GM19463 (cell line): ENCODE data around the gene MSANTD4.
"Not testable (repeated sequence)": the region's sequence is repeated elsewhere in the genome, so short reads cannot be mapped to it uniquely, and the experiment has no call there.

Experiments used
- ATAC-seq: cut with Tn5 transposase; IDR thresholded peaks from one replicate; pipeline ENCODE4 v1.9.1; 2021; ENCODE audit warnings: mild to moderate bottlenecking, moderate library complexity; ENCODE audit not compliant: unreplicated experiment

The MSANTD4 gene

DNA sequence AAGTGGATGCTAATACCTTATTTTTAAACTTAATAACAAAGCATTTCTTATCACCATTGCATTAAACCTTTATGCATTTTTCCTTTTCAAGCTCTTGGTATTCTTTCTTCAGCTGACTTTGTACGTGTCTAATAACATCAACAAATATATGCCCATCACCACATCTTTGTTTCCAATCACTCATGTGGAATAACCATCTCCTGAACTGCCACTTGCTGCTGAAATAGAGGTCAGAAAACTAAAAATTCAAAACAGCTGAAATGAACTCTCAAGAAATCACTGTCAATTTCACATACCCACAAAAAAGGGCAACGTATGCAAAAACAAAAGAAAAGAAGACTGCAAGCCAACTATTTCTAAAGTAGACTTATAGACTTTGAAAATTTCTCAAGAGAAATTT, 7.4 kb downstream of the MSANTD4 start:
- ATAC-seq, result no peak

DNA sequence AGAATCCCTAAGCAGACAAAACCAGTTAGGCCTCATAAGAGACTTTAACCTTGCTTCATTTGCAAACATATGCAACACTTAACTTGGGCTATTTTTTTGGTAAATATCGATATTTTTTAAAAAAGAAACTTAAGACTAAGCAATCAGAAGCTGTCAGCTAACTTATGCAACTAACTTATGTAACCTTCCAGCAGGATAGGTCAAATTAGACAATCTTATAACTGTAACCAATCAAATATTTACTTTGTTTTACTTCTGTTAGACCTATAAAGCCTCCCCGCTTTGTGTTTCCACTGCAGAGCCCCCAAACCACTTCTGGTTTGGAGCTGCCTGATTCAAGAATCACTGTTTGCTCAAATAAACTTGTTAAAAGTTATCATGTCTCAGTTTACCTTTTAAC, 8.0 kb downstream of the MSANTD4 start:
- no peak for ATAC-seq

GRCh38 chr11:106012744-106013143, 9.3 kb downstream of the MSANTD4 start:
- ATAC-seq, result no peak

- no peak for ATAC-seq
Measured at GRCh38 chr11:106011481-106011880, 10.6 kb downstream of the MSANTD4 start.

- ATAC-seq, result not testable (repeated sequence)
Measured at GRCh38 chr11:106003094-106003493, 18.9 kb downstream of the MSANTD4 start.

DNA sequence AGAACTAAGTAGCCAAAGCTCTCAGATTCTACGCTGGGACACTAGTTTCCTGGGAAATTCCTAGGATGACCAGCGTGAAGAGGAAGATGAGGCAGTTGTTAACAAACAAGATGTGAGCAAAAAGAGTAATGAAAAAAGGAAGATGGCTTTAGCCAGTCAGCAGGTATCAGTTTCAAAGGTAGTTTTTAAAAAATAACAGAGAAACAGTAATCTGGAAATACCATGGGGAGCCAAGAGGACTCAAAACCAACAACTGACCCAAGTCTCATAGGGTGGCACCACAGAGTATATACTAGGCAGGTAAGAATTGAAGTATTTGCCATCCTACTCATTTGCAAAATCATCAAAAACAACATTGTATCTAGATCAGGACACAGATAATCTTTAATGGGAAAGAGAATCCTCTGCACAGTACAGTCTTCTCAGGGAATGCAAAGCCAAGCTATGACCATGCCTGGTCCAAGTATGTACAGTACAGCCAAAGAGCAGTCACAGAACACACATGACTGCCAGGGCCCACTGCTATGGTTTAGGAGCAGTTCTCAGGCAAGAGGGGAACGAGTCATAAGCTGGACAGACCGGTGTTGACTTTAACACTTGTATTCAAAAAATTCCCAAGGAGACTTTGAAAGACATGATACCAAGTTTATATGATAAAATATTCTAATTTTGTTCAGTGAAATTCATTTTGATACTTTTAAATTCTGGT, 20.6 kb downstream of the MSANTD4 start:
- ATAC-seq, result peak; percentile 46

DNA sequence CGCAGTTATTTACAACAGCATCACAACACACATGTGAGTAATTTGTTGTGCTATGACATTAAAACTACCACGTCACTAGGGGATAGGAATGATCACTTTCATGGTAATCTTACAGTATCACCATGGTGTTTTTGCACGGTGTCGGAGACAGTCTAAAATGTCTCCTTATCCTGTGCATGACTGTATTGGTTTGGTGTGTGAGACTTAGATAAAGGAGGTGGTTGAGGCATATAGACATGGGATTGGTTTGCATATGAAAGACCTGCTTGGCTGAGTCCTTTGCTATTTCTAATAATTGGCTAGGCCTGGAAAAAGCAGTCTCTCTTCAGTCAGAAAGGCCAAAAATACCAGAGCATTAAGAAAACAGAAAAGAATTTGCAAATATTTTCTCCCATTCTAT, 30.2 kb downstream of the MSANTD4 start:
- ATAC-seq, result no peak

DNA sequence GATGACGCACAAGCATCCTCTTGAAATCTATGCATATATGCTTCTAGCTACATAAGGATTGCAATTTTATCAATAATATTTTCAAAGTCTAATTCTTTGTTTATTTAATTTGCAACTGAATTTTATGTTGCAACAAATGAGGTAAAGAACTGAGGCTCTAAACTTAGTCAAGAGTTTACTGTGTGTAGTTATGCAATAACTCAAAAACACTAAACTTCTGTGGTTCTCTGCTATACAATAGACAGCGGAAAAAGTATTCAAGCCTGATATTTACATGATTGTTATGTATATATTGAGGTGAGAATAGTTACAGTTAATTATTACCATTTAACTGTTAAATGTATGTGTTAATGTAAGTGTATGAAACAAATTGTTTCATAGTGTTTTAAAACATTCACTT, 32.9 kb downstream of the MSANTD4 start:
- no peak for ATAC-seq

GRCh38 chr11:105988197-105988596, 33.8 kb downstream of the MSANTD4 start:
- no peak for ATAC-seq

GRCh38 chr11:105986554-105986953, 35.5 kb downstream of the MSANTD4 start:
- peak; percentile 65 for ATAC-seq

DNA sequence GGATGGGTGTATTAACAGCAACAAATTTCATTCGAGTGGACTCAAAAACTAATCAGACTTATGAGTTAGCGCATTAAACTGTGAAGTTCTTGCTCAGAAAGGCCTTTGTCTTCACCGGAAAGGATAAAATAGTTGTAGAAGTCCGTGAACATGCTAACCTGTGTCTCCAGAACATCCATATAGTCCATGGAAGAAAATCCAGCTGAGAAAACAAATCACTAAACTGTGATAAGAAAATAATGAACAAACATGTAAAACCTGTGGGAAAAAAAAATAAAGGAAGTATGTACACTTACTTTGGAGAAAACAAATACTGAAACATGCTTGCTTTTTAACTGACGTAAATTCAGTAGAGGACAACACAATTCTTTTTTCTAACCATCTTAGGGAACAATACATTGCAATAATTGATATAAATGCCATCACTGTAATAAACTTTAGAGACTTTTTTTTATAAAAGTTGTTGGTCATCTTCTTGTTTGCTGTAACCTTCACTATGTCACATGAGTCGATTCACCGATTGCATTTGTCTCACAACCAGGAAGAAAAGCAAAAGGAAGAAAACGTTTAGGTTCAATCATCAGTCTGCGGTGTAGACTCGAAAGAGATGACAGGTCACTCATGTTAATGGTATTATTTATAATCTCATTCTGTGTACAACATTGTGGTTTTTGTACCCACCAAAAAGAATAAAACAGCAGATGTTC, 41.9 kb downstream of the MSANTD4 start:
- no peak for ATAC-seq

- ATAC-seq, result no peak
Measured at GRCh38 chr11:105975128-105975527, 46.9 kb downstream of the MSANTD4 start.

DNA sequence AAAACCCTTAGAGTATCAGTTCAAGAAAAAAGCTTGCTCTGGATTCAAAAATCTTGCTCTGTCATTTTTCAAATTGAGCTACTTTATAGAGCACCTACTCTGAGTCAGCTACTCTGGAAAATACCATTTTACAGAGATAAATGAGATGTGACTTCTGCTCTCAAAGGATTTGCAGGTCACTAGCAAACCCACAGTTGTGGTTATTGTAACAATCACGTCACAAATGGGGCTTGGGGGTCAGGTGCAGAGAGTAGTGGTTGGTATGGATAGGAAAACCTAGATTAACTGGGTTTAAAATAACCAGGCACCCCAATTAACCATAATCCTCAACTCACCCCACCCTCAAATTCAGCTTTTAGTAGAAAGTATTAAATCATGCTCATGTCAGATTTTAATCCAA, 52.3 kb downstream of the MSANTD4 start:
- ATAC-seq, result no peak

DNA sequence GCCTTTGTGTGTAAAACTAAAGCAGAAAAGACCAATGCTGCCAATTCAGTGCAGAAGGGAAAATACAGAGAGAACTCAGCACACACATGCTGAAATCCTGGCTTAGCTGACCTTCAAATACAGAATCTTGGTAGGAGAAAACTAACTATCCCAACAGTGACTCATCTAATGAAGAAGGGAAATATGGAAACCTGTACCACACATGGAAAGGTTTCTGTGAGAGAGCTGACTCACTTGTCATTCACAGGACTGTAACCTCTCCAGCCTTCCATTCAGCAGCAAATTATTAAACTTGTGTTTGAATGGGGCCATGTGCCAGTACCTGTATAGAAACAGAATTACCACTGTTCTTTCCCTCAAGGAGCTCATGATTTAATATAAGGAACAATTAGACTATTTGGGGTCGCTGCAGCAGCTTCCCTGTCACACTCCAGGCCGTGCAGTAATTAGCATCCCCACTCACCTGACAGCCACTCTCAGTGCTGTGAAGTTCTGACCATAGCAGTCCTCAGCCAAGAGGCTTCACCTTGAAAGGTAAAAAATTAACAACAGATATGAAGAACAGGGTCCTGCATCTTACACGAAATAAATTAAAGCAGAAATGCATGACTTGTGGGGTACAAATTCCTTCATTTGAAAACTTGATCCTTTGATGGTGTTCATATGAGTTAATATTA, 53.9 kb downstream of the MSANTD4 start:
- no peak for ATAC-seq

DNA sequence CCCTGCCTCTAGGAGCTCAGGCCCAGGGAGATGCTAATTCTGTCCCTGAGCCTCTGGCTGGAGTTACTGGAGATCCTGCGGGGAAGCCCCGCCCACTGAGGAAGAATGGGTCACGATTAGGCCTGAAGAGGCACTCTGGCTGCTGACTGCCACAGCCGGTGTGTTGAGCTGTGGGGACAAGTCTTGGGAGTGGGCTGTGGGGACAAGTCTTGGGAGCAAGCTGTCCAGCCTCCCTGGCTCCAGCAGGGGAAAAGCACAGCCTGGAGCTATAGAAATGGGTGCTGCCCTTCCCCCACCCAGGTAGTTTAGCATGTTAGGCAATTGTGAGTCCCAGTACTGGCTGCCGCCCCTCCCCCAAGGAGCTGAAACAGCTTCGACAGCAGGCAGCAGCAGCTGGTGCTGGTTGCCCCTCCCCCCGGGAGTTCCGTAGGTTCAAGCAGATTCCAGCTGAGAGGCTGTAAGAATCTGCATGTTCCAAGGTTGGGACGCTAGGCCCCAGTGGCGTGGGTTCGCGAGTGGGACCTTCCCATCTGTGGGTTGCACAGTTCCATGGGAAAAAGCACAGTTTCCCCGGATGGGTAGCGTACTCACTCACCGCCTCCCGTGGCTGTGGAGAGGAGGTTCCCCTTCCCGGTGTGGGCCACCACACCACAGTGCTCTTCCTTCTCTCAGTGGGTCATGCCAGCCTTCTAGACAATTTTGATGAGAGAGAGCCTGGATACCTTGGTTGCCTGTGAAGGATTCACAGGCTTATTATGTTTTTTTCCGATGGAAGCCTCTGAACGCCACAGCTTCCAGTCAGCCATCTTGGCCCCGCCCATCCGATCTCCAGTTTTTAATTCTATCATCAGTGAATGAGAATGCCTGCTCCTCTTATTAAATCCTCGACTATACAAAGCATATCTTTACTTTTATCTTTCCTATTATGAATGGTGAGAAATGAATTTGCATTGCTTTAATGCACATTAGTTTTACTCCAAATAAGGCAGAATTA, 61.5 kb downstream of the MSANTD4 start:
- no peak for ATAC-seq
